C1 segment of cervical spinal cord (tissue), 14 donors: ENCODE measurements around the gene APBB3.
"Not testable (repeated sequence)": the region's sequence is repeated elsewhere in the genome, so short reads cannot be mapped to it uniquely, and the experiment has no call there.

Experiments
- DNase-seq, 14 donors: peaks; one replicate each; lab custom pipeline; 2025; lab: John Stamatoyannopoulos, UW

The APBB3 gene, protein sequence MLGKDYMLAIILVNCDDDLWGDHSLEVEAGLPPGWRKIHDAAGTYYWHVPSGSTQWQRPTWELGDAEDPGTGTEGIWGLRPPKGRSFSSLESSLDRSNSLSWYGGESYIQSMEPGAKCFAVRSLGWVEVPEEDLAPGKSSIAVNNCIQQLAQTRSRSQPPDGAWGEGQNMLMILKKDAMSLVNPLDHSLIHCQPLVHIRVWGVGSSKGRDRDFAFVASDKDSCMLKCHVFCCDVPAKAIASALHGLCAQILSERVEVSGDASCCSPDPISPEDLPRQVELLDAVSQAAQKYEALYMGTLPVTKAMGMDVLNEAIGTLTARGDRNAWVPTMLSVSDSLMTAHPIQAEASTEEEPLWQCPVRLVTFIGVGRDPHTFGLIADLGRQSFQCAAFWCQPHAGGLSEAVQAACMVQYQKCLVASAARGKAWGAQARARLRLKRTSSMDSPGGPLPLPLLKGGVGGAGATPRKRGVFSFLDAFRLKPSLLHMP

DNA sequence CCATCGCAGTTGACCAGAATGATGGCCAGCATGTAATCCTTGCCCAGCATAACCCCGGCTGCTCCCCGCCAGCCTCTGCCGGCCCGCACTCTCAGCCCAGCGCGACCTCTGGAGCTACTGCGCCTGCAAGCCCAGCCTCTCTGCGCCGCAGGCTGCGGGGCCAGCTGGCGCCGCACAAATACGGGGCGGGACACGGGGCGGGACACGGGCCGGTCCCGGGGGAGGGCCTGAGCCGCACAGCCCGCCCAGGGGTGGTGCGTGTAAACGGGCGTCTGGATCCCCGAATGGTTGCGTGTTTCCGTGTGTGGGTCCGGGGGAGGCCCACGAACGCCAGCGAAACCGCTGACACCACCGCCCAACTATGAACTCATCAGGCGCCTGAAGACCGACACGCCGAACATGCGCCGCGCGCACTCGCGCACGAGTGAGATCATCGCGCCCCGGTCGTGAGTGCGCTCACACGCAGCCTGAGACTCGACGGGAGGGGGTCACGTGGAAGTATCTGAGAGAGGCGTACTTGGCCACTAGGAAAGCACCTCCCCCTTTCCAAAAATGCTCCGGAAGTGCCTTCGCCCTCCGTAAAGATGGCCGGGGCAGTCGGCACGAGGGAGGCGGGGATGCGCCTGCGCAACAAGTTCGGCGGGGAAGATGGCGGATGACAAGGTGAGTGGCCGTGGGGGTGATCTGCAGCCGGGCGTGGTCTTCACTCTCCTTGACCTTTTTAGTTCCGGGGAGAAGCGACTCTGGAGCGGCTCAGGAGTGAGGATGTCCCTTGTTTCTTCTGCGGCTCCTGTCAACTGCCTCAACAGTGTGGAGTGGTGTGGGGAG, at the start of gene APBB3, which contains the start of gene SLC35A4:
Gene APBB3, minus strand, starts transcription at position 403 of the 828 bp plus-strand sequence. Its CDS starts 353 bp downstream, at position 50.
Gene SLC35A4, plus strand, starts transcription at position 633 of the 828 bp plus-strand sequence. CDS start 2,342 bp downstream, outside the sequence.
- peak; percentile 92 to 100 (median 98) for DNase-seq

GRCh38 chr5:140611020-140611521, 46.7 kb upstream of the APBB3 start:
- no peak for DNase-seq

DNA sequence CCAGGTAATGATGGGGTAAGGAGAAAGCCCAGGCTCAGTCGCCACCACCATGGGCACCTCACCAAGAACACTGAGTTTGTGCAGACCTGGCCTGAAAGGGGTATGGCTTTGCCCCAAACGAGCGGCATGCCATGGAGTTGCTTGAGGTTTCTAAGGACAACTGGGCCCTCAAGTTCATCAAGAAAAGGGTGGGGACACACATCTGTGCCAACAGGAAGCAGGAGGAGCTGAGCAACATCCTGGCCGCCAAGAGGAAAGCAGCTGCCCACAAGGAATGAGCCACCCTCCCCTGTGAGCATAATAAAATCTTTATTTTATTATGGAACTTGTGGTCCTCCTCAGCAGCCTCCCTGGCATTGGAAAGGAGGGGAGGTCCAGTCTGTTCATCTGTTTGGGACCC, 44.7 kb upstream of the APBB3 start:
- peak in 1 of 14 donors; percentile 41 for DNase-seq

DNA sequence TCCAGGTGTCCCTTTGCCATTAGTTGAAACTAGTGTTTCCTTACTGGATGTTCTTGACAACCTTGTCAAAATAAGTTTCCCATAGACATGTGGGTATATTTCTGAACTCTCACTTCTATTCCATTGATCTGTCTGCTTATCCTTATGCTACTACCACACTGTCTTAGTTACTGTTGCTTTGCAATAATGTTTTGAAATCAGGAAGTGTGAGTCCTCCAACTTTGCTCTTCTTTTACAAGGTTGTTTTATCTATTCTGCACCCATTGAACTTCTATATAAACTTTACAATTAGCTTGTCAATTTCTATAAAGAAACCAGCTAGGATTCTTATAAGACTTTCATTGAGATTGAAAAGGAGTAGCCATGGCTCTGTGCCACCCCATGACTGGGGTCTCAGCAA, 44.3 kb upstream of the APBB3 start:
- no peak for DNase-seq

- no peak for DNase-seq
These were observed 42.6 kb upstream of the APBB3 start for GRCh38 chr5:140607031-140607430.

DNA sequence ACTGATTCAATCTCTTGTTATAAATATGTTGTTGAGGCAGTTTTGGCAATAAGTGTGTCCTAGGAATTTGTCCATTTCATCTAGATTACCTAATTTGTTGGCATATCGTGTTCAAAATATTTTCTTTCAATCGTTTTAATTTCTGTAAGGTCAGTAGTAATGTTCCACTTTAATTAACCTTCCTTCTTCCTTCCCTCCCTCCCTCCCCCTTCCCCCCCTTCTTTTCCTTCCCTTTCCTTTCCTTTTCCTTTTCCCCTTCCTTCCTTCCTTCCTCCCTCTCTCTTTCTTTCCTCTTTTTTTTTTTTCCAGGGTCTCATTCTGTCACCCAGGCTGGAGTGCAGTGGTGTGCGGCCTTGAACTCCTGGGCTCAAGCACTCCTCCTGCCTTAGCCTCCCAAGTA, 41.5 kb upstream of the APBB3 start:
- DNase-seq = no peak

DNA sequence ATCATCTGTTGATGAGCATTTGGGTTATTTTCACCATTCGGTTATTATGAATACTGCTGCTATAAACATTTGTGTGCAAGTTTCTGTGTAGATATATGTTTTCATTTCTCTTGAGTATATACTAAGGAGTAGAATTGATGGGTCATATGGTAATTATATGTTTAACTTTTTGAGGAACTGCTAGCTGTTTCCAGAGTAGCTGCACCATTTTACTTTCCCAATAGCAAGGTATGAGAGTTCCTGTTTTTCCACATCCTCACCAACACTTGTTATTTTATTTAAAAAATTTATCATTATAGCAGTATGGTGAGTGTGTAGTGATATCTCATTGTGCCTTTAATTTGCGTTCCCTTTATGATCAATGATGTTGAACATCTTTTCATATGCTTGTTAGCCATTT, 39.3 kb upstream of the APBB3 start:
- no peak for DNase-seq

DNA sequence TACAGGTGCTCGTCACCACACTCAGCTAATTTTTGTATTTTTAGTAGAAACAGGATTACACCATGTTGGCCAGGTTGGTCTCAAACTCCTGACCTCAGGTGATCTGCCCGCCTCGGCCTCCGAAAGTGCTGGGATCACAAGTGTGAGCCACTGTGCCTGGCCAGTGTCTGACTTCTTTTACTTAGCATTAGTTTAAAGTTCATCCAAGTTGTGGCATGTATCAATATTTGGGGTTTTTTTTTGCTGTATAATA, 39.0 kb upstream of the APBB3 start:
- DNase-seq = not testable (repeated sequence)

GRCh38 chr5:140602147-140602546, 37.7 kb upstream of the APBB3 start:
- no peak for DNase-seq

DNA sequence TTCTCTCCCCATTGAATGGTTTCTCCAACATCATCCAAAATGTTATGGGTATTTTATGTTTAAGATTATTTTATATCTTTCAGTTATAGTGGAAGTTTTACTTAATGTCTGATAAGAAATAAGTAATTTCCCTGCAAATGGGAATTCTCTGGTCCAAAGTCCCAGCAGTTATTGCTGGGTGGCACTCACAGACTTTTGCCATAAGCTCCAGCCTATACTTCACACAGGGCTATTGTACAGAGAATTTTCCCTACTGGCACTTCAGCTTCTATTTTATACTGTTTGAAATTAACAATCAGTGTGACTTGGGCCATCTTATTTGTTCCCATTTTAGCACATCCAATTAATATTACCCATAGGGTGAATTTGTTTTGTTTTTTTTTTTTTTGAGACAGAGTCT, 35.7 kb upstream of the APBB3 start:
- no peak for DNase-seq

- DNase-seq = no peak
These were observed 34.4 kb upstream of the APBB3 start for GRCh38 chr5:140598836-140599235.

GRCh38 chr5:140596321-140596741, 31.9 kb upstream of the APBB3 start:
- DNase-seq = no peak

DNA sequence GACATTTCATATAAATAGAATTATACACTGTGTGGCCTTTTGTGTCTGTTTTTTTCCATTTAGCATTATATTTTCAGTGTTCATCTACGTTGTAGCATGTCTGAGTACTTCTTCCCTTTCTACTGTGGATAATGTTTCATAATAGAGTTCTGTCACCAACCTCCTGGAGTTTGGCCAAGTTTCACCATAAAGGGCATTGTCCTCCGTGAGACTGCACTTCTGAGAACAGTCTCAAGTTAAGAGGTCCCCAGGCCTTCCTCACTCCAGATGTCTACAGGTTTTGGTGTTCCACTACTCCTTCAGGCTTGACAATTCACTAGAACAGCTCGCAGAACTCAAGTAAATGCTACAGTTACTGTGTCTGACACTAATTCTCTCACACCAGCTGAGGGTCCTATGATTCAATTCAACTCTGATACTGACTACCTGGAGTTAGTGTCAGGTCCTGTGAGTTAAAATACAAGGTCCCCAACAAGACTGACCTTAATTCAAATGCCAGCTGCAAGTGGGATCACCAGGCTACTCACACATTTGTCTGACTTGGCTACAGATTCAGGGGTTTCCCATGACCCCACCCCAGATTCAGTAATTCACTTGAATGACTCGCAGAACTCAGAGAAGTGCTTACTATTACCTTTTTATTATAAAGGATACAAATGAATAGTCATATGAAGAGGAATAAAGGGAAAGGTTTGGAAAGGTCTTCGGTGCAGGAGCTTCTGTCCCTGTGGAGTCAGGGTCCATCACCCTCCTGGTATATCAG, 31.3 kb upstream of the APBB3 start:
- DNase-seq = no peak

- DNase-seq = no peak
These were observed 29.8 kb upstream of the APBB3 start for GRCh38 chr5:140594169-140594568.

- DNase-seq = not testable (repeated sequence)
These were observed 28.7 kb upstream of the APBB3 start for GRCh38 chr5:140593070-140593469.

DNA sequence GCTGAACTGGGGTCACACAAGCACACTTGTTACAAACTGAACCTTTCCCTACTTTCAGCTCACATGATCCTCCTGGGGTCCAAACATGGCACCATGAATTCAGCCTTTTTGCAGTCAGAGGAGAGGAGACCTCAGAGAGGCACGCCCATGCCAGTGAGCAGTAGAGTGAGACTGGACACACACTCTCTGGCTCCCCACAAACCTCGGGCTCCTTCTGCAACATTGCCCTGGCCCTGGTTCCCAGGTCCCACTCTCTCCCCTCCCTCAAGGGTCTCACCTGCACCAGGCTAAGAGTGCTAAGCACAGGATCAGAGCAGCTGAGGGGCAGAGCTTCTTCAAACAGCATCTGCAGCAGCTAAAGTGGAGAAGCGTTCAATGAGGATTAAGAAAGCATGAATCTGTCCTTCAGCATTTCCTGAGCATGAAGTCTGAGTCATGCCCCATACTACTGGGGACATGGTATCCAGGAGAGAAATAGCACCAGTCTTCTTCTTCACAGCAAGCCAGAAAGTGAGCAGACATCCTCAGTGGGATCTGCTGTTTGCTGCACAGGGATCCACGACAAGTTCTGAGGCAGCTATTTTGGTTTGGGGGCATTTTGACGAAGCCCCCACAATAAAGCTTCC, 27.5 kb upstream of the APBB3 start:
- DNase-seq = no peak

DNA sequence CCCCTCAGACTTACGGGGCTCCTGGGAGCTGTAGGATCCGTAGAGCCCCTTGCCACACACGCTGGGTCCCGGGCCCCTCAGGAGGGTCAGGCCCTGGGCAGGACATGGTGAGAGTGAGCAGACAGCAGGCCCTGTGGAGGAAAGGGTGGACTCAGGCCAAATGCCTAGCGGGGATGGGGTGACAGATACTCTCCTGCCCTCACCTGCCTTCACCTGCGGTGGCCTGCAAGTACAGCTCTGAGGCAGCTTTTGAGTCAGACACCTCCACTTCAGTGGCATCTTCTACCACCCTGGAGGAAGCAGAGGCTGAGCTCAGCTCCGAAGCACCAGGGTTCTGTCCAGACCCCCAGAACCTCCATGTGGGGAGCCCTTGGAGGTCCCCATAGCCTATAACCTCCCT, 26.5 kb upstream of the APBB3 start:
- DNase-seq = no peak

- no peak for DNase-seq
These were observed 24.1 kb upstream of the APBB3 start for GRCh38 chr5:140588311-140589070.

DNA sequence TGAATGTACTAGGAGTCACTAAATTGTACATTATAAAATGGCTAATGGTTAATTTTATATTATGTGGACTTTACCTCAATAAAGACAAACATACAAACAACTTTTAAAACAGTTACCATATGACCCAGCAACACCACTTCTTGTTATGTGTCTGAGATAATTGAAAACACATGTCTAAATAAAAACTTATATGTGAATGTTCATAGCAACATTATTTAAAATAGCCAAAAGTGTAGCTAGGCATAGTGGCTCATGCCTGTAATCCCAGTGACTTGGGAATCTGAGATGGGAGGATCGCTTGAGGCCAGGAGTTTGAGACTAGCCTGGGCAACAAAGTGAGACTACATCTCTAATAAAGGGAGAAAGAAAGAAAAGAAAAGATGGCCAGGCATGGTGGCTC, 23.1 kb upstream of the APBB3 start:
- no peak for DNase-seq

DNA sequence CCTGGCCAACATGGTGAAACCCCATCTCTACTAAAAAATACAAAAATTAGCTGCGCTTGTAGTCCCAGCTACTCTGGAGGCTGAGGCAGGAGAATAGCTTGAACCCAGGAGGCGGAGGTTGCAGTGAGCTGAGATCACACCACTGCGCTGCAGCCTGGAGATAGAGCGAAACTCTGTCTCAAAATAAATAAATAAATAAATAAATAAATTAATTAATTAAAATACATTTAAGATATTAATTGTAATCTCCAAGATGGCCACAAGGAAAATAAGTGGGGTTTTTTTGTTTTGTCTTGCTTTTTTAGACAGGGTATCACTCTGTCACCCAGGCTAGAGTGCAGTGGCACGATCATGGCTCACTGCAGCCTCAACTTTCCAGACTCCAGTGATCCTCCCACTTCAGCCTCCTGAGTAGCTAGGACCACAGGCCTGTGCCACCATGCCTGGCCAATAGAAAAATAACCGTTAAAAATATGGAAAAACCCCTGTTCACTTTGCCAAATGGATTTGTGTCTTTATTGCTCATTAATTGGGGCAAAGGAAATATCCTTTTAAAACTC, 14.9 kb upstream of the APBB3 start:
- DNase-seq = not testable (repeated sequence)
